HG02642 (cell line): ENCODE data around the gene PICK1.

Source experiments
- ATAC-seq: cut with Tn5 transposase; IDR thresholded peaks from one replicate; pipeline ENCODE4 v1.9.1; 2021; ENCODE audit warnings: mild to moderate bottlenecking; ENCODE audit not compliant: unreplicated experiment, poor library complexity

Gene PICK1

GRCh38 chr22:38086001-38086845, 29.0 kb downstream of the PICK1 start:
- no peak for ATAC-seq

- no peak for ATAC-seq
Measured at GRCh38 chr22:38086942-38087341, 29.7 kb downstream of the PICK1 start.

- ATAC-seq = no peak
Measured at GRCh38 chr22:38087855-38088254, 30.7 kb downstream of the PICK1 start.

- ATAC-seq = no peak
Measured at GRCh38 chr22:38088629-38089473, 31.6 kb downstream of the PICK1 start.

- no peak for ATAC-seq
Measured at GRCh38 chr22:38089474-38089851, 32.3 kb downstream of the PICK1 start.

DNA sequence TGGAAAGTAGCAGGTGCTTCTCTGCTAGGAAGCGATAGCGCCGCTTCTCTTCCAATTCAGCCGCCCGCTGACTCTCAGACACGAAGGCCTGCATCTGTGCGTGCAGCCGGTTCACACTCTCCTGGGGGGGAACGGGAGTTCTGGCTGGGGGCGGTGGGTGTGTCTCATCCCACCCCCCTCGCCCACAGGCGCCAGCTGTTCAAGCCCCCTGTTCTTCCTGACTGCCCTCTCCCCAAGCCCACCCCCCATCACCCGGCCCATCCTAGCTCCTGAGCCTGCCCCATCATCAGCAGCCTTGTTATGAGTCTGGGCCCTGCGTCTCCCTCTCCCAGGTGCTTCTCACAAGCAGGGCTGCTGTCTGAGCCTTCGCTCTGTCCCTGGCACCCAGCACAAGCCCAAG, 39.9 kb downstream of the PICK1 start:
- ATAC-seq = no peak

- ATAC-seq = no peak
Measured at GRCh38 chr22:38097557-38098409, 40.6 kb downstream of the PICK1 start.

DNA sequence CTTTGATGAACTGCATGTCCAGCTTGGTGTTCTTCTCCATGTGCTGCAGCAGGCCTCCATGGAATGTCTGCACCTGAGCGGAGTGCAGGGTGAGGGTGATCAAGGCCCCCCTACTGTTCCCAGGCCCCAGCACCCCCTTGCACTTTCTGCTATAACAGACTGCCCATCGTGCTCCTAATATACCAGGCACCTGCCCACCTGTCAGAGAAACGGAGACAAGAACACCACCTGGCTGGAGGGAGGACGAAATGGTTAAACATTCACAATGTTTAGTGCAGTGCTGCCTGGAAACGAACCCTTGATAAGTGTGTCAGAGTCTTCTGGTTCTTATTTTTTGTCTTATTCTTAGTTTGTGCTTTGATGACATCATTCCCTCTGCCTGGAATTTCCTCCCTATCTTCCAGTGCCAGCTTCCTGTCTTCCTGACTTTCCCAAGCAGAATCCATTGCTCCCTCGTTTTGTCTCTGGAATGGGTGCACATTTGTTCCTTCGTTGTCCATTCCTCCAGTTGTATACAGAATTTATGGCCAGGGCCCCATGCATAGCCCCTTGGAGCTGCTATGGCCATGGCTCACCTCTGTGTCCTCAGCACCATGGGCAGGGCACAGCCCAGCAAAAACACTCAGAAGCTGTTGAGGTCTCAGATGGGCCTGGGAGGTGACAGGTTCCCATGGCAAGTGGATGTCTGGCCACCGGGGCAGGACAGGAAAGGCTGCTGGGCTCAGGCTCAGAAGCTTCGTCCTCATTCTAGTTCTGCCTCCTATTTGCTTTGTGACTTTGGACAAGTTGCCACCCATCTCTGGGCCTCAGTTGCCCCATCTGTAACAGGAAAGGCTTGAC, 41.4 kb downstream of the PICK1 start:
- ATAC-seq = no peak

- ATAC-seq = no peak
Measured at GRCh38 chr22:38103641-38104040, 46.4 kb downstream of the PICK1 start.

GRCh38 chr22:38104084-38104483, 46.9 kb downstream of the PICK1 start:
- no peak for ATAC-seq

- no peak for ATAC-seq
Measured at GRCh38 chr22:38106814-38107578, 49.8 kb downstream of the PICK1 start.

DNA sequence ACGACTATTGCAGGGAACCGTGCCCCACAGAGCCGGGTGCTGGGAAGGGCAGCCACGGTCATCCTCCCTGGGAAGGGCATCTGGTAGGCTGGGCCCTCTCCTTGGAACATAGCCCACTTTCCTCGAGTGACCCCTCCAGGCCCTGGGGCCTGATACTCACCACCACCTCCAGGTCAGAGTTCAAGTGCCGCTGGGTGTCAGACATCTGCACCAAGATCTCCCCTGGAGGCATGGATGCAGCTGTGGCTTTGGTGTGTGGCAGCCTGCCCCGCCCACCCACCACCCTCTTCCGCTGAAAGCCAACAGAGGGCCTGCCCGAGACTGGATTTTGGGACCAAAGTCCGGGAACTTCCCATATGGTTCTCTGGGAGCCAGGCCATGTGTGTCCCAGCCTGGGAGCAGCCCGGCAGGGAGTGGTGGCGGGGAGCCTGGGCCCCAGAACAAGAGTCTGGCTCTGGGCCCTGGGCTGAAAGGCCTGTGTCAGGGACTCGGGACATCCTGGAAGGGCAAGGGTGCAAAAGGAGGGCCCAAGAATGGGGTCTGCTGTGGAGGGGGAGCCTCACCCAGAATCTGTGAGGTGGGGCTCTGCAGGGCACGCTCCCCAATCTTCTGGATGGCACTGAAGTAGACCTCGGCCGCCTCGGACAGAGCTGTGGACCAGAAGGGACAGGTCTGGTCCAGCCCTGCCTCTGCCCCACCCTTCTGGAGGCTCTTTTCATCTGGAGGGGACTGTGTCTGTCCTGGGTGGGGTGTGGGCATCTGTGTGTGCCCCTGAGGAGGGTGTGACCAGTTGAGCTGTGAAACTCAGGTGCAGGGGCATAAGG, 50.7 kb downstream of the PICK1 start:
- no peak for ATAC-seq

DNA sequence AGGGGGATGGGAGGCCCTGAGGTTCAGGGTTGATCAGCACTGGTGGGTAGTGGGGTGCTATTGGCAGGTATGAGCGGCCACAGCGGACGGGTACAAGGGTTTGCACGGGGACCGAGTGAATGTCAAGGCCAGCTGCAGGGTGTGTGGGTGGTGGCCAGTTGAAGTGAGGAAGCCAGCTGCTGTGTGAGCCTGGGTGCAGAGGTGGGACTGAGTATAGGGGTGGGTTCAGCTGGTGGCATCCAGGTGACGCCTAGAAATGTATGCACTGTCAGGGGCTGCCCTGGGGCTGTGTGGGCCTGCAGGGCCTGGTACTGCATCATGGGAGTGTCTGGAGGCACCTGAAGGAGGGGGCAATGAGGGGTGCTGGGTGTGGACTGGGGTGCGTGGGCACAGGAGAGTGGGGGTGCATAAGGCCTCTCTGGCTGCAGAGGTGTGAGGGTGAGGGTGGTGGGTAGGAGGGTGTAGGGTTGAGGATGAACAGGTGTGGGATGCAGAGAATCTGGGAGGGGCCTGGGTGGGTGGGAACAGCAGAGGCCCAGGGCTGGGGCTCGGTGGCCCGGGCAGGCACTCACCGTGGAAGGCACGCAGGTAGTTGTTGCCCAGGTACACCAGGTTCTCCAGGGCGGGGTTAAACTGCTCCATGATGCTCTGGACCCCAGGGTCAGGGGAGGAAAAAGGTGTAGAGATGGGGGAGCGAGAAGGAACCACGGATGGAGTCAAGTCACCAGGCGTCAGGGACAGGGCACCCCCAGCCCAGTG, 51.5 kb downstream of the PICK1 start:
- no peak for ATAC-seq

GRCh38 chr22:38109371-38110001, 52.3 kb downstream of the PICK1 start:
- ATAC-seq = no peak

DNA sequence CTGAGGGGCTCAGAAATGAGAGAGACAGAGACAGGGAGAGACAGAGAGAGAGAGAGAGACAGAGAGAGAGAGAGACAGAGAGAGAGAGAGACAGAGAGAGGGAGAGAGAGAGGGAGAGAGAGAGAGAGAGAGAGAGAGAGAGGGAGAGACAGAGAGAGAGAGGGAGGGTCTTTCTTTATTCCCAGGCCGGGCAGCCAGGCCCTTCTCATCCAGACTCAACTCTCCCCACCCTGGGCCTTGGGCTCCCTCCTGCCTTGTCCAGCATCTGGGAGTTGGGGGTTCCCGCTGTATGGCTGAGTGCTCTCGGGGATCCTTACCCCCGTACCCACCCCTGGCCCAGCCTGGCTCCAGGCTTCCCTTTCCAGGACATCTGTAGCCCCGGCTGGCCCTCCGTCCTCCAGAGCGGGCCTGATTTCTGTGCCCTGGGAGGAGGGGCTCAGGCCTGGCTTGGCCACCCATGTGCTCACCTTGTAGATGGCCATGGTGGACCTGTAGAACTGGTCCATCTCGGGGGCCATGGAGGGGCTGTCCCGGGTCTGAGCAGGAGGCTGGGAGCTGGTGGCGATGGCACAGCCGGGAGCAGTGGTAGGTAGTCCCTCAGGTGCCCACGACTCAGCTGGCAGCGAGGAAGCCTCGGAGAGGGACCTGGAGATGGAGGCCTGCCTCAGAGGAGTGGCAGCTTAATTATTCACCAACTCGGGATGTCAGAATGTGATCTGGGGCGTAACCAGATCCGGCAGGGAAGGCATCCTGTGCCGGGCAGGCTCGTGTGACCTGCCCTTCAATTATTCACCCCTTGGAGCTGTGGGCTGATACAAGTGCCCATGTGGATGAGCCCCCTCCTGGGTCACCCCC, 53.0 kb downstream of the PICK1 start, which contains the start of gene BAIAP2L2:
Gene BAIAP2L2, minus strand, starts transcription at position 677 of the 855 bp plus-strand sequence. Its CDS starts 159 bp downstream, at position 518.
- no peak for ATAC-seq
